Heart left ventricle (tissue), 13 donors: ENCODE results near the gene DHX32.

Experiments used
- POLR2A ChIP-seq, 2 donors: fragments of 450-650 bp; IDR thresholded peaks; one replicate each; pipeline ENCODE4 v1.6.1; 2017; ENCODE audit warnings: antibody characterized with exemption in 2 of 2, mild to moderate bottlenecking in 2 of 2, moderate library complexity in 2 of 2
- TF ChIP-seq, protein P1 (sequence below), 12 donors: fragments of 200-600 bp; sonication (generic) in 4 of 12; IDR thresholded peaks; one replicate each; pipeline versions ENCODE4 v1.5.0 to v1.8.0; 2018 to 2022; ENCODE audit warnings: antibody characterized with exemption in 12 of 12, mild to moderate bottlenecking in 5 of 12
- donor health status: ischemic (EF 13 %, LVEDD 7.1; RV severe dilation, severe dysfunction).
- donor health status: DM: no; HTN: yes; CAD: no.
- donor health status: DM: no; HTN: no; CAD: no.
- donor health status: ischemic (EF 25% LVEDD 6.9; RV normal size, moderate dysfunction).
- donor health status: ischemic (EF 25% LVEDD 5.7; RV mildly dilated, moderate dysfunction).
- donor health status: ischemic (EF 35%, LVEDD 5.7; RV mildly dilated, moderate dysfunction).
- donor health status: nonischemic (EF 11% LVEDD 7.7; RV severe dilation, severe dysfunction).
- donor health status: DM: yes; HTN: yes; CAD: no.
- donor health status: PGD.
- donor health status: ischemic (EF 29% LVEDD 5.4; RV normal size, mild dysfunction).
- donor health status: nonischemic (EF 23%, LVEDD 6.1; RV moderate dilation, normal function).

DNA sequence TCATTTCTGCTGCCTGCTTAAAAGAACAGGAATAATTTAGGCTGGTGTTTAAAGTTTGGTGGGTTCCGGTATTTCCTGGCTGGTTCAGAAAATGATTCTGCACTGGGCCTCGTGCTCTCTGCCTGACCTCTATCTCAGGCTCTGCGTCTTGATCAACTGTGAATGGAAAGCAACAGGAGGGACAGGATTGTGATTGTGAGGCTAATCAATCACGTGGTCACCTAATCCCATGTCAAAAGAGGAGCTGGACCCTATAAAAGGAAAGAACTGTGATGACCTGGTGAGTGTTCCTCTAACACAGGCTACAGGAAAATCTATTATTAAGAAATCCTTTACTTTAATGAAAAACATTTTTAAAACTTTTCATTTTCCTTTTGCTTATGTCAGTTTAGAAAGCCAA is at the start of gene DHX32:
- TF ChIP-seq, protein P1, sequence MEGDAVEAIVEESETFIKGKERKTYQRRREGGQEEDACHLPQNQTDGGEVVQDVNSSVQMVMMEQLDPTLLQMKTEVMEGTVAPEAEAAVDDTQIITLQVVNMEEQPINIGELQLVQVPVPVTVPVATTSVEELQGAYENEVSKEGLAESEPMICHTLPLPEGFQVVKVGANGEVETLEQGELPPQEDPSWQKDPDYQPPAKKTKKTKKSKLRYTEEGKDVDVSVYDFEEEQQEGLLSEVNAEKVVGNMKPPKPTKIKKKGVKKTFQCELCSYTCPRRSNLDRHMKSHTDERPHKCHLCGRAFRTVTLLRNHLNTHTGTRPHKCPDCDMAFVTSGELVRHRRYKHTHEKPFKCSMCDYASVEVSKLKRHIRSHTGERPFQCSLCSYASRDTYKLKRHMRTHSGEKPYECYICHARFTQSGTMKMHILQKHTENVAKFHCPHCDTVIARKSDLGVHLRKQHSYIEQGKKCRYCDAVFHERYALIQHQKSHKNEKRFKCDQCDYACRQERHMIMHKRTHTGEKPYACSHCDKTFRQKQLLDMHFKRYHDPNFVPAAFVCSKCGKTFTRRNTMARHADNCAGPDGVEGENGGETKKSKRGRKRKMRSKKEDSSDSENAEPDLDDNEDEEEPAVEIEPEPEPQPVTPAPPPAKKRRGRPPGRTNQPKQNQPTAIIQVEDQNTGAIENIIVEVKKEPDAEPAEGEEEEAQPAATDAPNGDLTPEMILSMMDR (IDR thresholded peaks at IDR 0.05) = no peak
- no peak for TF ChIP-seq POLR2A (IDR thresholded peaks at IDR 0.05)
